ENCODE data around the gene COL6A1.

Gene COL6A1

GRCh38 chr21:46006547-46007491 is 25.2 kb downstream of the COL6A1 start:
- no peak for DNase-seq

GRCh38 chr21:46007492-46007868 is 25.9 kb downstream of the COL6A1 start:
- DNase-seq: no peak

- DNase-seq: no peak
Observed at GRCh38 chr21:46008893-46009621, 27.5 kb downstream of the COL6A1 start.

GRCh38 chr21:46009951-46010705 is 28.6 kb downstream of the COL6A1 start:
- no peak for DNase-seq

- DNase-seq: no peak
Observed at GRCh38 chr21:46011267-46011967, 29.8 kb downstream of the COL6A1 start.

- DNase-seq: no peak
Observed at GRCh38 chr21:46012154-46012553, 30.6 kb downstream of the COL6A1 start.

GRCh38 chr21:46014828-46015227 is 33.3 kb downstream of the COL6A1 start:
- DNase-seq: no peak

GRCh38 chr21:46017148-46017547 is 35.6 kb downstream of the COL6A1 start:
- DNase-seq: no peak

- no peak for DNase-seq
Observed at GRCh38 chr21:46017695-46018094, 36.1 kb downstream of the COL6A1 start.

- DNase-seq: no peak
Observed at GRCh38 chr21:46018615-46019014, 37.0 kb downstream of the COL6A1 start.

- no peak for DNase-seq
Observed at GRCh38 chr21:46020581-46020980, 39.0 kb downstream of the COL6A1 start.

- DNase-seq: no peak
Observed at GRCh38 chr21:46021398-46021797, 39.8 kb downstream of the COL6A1 start.

GRCh38 chr21:46021978-46022544 is 40.5 kb downstream of the COL6A1 start:
- DNase-seq: no peak

GRCh38 chr21:46022551-46023525 is 41.3 kb downstream of the COL6A1 start:
- DNase-seq: no peak

GRCh38 chr21:46023555-46023954 is 42.0 kb downstream of the COL6A1 start:
- no peak for DNase-seq

GRCh38 chr21:46024141-46024540 is 42.6 kb downstream of the COL6A1 start:
- no peak for DNase-seq

GRCh38 chr21:46025113-46025770 is 43.7 kb downstream of the COL6A1 start:
- DNase-seq: no peak

GRCh38 chr21:46027851-46028493 is 46.4 kb downstream of the COL6A1 start:
- no peak for DNase-seq

- DNase-seq: no peak
Observed at GRCh38 chr21:46028573-46029091, 47.1 kb downstream of the COL6A1 start.
